GM10266 (cell line): ENCODE measurements around the gene BAG3.
"Not testable (repeated sequence)": the region's sequence is repeated elsewhere in the genome, so short reads cannot be mapped to it uniquely, and the experiment has no call there.

Source experiments
- DNase-seq: peaks from one replicate; pipeline ENCODE4 v3.0.0; 2012; ENCODE audit errors: extremely low spot score
- CTCF ChIP-seq: IDR thresholded peaks from 2 replicates; pipeline ENCODE4 v1.5.1; 2012; ENCODE audit warnings: mild to moderate bottlenecking, low read depth; ENCODE audit not compliant: control insufficient read depth, insufficient read depth; ENCODE audit errors: missing control alignments

Gene BAG3

GRCh38 chr10:119613741-119614140 lies 37.4 kb upstream of the BAG3 start:
- DNase-seq: no peak
- TF ChIP-seq CTCF: no peak

DNA sequence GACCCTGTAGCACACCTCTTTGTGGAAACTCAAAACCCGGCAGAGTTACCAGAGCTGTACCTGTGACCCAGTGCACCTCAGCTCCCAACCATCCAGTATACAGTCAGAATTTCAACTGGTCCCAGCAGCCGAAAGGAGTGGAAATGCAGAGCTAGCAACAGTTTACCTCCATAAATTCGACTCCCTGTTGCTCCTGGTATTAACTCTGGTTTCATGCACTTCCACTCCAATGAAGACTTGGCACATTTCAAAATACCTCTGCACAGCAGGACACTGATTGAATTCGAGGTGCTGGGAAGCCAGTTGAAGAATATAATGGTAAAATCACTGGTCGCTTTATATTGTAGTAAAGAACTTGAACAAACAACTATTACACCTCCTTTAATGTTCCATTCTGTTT lies 36.5 kb upstream of the BAG3 start:
- DNase-seq: no peak
- no peak for TF ChIP-seq CTCF

- no peak for TF ChIP-seq CTCF
- DNase-seq: no peak
These were observed 34.2 kb upstream of the BAG3 start for GRCh38 chr10:119616882-119617570.

- no peak for TF ChIP-seq CTCF
These were observed 32.0 kb upstream of the BAG3 start for GRCh38 chr10:119619215-119619614.

DNA sequence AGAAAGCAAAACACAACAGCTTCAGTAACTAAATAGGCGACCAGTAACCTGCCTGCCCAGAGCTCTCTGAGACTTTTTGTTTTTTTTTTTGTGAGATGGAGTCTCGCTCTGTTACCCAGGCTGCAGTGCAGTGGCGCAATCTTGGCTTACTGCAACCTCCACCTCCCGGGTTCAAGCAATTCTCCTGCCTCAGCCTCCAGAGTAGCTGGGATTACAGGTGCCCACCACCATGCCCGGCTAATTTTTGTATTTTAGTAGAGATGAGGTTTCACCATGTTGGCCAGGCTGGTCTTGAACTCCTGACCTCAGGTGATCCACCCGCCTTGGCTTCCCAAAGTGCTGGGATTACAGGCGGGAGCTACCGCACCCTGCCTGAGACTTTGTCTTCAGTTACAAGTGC lies 31.4 kb upstream of the BAG3 start:
- not testable (repeated sequence) for DNase-seq

More at GRCh38 chr10:119619215-119619614, 32.0 kb upstream of the BAG3 start:
- no peak for DNase-seq

DNA sequence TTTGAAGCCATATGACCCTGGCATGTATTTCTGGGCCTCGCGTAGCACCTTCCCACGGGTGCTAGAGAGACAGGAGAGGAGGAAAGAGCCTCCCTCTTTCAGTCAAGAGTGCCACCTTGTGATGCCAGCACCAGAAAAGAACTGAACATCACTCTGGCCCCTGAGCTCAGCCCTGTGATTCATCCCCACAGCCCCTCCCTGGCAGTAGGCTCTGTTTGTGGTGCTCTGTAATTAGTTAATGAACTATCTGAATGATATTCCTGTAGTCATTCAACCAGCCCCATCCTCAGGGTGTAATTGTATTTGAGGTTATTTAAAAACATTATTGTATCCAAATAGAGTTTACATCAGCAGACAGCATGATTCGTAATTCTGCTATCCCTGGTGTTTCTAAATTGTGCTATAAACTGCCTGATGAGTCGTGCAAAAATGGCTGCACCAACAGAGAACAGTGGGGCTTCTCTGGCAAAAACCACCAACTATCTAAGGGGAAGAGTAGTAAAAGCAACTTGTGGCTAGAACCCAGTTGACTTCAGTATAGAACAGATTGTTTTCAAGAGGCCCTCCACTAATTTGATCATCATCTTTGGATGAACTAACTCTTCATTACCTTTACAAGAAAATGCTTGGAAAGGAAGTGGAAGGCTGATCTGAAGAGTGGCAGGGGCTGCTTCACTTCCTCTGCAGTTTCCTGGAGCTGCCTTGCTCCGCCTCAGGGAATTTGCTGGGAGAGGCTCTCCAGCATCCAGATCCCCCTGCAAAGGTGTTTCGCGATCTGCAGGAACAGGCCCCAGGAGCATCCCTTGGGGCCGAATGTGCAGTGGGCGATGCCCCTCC lies 30.7 kb upstream of the BAG3 start:
- TF ChIP-seq CTCF: no peak
- no peak for DNase-seq

DNA sequence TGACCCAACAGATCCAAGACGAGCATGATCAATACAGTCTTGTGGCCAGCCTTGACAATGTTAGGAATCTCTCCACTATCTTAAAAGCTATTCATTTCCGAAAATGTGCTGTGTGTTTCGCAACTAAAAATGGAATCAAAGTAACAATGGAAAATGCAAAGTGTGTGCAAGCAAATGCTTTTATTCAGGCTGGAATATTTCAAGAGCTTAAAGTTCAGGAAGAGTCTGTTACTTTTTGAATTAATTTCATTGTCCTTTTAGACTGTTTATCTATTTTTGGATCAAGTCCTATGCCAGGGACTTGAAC lies 30.1 kb upstream of the BAG3 start:
- DNase-seq: no peak
- TF ChIP-seq CTCF: no peak
